NCI-H748 (cell line): ENCODE results near the gene ZNF786.
"Not testable (repeated sequence)": the region's sequence is repeated elsewhere in the genome, so short reads cannot be mapped to it uniquely, and the experiment has no call there.

ENCODE experiments used
- DNase-seq: peaks from one replicate; lab custom pipeline; 2025; ENCODE audit not compliant: unreplicated experiment; lab: John Stamatoyannopoulos, UW

ZNF786 gene

DNA sequence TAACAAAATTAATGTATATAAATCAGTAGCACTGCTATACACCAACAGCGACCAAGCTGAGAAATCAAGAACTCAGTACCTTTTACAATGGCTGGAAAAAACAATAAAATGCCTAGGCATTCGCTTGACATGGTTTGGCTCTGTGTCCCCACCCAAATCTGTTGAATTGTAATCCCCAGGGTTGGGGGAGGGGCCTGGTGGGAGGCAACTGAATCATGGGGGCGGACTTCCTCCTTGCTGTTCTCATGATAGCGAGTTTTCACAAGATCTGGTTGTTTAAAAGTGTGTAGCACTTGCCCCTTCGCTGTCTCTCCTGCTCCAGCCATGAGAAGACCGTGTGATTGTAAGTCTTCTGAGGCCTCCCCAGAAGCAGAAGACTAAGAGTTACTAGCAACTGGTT, 8.6 kb downstream of the ZNF786 start:
- no peak for DNase-seq

DNA sequence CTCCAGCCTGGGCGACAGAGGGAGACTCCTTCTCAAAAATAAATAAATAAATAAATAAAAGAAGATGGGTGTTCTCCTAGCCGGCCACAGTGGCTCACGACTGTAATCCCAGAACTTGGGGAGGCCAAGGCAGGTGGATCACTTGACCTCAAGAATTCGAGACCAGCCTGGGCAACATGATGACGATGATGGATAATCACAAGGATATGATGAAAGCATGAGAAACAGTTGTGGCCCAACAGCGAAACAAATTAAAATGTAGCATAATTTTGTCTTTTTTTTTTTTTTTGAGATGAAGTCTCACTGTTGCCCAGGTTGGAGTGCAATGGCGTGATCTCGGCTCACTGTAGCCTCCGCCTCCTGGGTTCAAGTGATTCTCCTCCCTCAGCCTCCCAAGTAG, 12.9 kb downstream of the ZNF786 start:
- no peak for DNase-seq

DNA sequence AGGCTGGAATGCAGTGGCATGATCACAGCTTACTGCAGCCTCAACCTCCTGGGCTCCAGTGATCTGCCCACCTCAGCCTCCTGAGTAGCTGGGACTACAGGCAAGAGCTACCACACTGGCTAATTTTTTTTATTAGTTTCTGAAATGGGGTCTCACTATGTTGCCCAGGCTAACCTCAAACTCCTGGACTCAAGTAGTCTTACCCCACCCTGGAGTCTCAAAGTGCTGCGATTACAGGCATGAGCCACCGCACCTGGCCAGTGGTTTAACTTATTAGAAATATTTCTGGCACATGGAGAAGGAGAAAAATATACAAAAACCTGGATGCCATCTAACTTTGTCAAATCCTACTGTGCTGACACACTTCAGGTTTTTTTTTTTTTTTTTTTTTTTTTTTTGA, 15.2 kb downstream of the ZNF786 start:
- DNase-seq = no peak

DNA sequence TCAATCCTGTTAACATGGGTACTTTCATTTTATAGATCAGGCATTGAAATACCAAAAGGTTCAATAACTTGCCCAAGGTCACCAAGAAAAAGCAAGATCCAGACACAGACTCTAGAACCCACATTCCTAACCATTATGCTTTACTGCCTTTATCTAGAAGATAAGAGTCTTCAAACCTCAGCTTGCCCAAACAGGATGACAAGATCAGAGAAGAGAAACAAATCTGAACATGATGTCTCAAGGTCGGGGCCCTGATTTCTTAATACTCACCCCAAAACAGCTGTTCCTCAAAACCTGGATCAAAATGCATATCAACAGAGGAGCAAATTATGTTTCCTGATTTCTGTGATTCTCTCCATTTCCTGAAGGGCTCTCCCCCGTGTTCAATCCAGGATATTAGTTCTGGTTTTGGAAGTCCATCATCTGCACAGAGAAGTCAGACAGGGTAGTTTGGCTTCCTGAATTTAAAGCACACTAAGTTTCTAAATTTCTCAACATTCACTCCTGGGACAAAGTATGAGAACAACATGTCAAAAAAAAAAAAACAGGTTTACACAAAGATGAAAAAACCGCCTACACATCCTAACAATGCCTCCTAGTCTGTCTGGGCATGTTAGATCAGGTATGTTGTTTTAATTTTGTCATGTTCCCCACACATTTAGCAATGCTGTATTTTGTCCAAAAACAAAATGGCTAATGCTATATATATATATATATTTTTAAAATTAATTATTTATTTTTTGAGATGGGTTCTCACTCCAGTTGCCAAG, 16.2 kb downstream of the ZNF786 start:
- no peak for DNase-seq

DNA sequence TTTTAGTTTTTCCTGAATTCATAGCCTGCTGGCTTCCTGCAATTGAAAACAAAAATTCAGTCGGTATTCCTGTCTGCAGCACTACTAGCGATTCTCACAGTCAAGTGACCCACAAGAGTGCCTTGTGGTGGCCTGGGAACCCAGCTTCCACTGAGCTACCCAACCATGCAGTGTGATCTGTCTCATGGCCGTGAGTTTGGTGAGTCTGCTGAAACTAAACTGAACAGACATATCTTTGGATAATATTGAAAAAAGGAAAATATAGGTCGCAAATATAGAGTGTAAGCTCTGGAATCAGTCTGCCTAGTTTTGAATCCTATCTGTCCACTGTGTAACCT, 18.1 kb downstream of the ZNF786 start:
- no peak for DNase-seq

DNA sequence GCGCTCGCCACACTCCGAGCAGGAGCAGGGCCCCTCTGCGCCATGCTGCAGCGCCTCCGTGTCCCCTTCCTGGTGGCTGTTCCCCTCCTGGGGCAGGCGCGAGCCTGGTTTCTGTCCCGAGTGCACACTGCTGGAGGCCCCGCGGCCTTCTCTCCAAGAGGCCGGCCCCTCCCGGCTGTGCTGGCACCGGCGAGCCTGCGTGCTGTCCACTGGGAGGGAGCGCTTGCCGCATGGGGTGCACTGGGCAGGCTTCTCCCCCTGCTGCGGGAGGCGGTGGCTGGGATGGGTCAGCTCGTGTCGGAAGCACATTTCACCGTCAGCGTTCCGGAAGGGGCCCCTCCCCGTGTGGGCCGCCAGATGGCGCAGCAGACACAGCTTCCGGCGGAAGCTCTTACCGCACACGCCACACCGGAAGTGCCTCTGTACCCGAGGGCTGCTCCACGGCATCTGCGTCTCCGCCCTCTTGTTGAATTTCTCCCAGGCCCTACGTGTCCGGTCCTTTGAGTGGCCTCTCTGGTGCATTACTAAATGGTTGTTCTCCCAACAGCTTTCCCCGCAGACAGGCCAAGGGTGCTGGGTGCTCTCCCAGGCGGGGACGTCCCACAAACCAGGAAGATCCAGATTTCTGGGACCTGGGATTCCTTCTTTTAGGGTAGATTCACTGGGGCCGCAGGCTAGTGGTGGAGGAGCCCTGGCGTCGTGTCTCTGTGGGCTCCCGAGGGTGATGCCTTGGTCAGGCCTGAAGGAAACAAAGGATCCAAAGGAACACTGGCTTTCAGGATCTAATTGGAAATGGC, 18.7 kb downstream of the ZNF786 start:
- no peak for DNase-seq

DNA sequence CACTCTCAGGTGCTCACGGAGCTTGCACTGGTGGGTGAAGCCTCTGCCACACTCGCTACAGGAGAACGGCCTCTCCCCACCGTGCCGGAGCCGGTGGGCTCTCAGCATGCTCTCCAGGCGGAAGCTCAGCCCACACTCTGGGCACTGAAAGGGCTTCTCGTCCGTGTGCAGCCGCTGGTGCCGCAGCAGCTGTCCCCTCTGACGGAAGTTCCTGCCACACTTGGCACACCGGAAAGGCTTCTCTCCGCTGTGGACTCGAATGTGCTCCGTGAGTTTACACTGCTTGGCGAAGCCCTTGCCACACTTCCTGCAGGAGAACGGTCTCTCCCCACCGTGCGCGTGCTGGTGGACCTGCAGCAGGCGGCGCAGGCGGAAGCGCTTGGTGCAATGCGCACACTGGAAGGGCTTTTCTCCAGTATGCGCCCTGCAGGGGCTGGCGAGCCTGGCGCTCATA, 19.3 kb downstream of the ZNF786 start:
- no peak for DNase-seq

DNA sequence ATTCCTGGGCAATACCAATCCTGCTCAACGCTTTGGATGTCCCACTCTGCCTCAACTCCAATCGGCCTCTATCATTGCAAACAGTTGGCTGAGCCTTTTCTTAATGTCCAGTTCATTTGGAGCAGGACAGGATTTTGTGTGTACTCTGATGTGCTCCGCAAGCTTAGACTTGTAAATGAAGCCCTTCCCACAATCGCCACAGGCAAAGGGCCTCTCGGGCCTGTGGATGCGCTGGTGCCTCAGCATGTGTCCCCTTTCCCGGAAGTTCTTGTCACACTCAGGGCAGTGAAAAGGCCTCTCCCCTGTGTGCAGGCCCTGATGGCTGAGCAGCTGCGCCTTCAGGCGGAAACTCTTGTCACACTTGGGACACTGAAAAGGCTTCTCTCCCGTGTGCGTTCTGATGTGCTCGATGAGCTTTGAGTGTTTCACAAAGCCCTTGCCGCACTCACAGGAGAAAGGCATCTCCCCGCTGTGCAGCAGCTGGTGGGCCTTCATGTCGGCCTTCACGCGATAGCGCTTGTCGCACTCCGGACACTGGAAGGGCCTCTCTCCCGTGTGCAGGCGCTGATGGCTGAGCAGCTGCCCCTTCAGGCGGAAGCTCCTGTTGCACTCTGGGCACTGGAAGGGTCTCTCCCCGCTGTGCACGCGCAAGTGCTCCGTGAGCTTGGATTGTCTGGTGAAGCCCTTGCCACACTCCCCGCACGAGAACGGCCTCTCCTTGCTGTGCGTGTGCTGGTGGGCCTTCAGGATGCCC, 20.0 kb downstream of the ZNF786 start:
- no peak for DNase-seq

DNA sequence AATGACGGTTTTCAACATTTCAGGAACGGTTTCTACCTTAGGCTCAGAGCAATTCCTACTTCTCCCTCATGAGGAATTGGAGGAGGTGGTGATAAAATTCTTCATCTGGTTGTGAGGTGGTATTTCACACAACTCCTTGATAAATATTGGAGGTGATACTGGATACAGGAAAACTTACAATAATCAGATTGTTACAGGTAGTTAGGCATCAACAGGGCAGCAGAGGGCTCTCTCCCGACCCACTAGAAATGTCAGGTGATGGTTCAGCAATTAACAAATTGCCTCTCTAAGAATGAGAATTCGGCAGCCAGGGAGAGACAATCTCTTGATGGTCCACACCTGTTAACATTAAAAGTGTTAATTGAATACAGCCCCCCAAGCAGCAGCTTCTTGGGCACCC, 22.6 kb downstream of the ZNF786 start:
- DNase-seq = peak; percentile 15

DNA sequence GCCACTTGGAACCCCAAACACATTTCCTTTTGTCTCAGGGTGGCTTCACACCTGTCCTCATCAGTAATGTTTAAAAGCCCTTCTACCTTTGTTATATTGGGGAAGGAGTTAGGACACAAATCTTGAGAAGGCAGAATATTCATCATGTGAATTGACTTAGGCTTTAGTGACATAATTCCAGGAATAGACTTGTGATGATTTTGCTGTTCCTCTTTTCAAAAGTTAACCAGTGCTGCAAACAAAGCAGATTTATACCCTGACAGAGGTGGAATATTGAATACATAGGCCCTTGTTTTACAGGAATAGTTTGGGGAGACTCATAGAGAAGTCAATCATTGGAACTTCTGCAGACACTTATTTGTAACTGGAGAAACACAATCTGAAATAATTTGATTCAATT, 27.0 kb downstream of the ZNF786 start:
- DNase-seq = no peak

DNA sequence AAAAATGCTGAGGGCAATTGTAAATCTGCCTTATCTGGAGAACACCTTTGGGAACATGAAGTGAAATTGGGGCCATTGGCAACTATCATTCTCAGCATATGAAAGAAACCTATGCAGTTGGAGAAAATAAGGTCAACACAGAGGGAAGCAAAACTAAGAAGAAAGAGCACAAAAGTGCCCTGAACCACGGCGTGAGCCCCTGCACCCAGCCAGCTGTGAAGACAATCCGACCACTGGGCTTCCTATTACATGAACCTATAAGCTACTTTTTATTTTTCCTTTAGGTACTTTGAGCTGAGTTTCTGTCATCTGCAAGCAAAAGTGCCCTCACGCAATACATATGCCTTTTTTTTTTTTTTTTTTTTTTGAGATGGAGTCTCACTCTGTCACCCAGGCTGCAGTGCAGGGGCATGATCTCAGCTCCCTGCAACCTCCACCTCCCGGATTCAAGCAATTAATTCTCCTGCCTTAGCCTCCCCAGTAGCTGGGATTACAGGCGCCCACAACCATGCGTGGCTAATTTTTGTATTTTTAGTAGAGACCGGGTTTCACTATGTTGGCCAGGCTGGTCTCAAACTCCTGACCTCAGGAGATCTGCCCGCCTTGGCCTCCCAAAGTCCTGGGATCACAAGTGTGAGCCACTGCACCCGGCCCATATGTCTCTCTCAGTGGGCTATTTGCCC, 28.2 kb downstream of the ZNF786 start:
- not testable (repeated sequence) for DNase-seq

DNA sequence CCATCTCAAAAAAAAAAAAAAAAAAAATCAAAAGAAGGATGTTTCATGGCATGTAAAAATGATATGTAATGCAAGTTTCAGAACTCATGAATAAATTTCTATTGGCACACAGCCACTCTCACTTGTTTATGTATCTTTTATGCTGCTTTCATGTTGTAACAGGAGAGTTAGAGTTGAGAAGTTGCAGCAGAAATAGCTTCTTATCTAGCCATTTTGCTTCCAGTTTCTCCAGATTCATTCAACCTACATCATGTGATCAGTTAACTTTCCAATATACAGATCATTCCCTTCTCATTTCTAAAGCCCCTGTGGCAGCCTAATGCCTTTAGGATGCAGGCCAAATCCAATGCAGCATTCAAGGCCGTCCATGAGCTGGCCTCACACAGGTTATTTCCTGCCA, 30.4 kb downstream of the ZNF786 start:
- DNase-seq = no peak

DNA sequence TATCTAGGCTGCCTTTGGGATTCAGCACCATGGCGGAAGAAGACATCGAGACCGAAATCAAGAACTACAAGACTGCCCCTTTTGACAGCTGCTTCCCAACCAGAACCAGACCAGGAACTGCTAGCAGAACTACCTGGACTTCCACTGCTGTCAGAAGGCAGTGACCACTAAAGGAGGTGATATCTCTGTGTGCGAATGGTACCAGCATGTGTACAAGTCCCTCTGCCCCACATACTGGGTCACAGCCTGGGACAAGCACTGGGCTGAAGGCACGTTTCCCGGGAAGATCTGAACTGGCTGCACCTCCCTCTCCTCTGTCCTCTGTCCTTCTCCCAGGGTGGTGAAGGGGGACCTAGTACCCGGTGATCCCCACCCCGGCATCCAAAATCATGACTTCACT, 36.6 kb downstream of the ZNF786 start:
- no peak for DNase-seq

DNA sequence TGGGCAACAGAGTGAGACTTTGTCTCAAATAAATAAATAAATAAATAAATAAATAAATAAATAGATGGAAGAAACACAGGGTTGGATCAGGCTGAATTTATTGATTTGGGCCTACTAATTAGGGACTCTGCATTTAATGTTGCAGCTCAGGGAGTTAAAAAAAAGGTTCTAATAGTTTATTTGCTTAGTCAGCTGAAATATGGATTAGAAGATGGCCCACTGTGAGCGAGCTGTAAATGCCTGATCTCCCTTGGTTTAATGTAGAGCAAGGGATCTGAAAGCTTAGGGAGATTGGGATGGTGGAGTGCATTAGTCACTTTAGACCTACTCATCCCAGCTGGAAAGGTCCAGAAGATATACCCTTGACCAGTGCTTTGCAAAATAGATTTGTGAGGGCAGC, 37.1 kb downstream of the ZNF786 start:
- DNase-seq = no peak

DNA sequence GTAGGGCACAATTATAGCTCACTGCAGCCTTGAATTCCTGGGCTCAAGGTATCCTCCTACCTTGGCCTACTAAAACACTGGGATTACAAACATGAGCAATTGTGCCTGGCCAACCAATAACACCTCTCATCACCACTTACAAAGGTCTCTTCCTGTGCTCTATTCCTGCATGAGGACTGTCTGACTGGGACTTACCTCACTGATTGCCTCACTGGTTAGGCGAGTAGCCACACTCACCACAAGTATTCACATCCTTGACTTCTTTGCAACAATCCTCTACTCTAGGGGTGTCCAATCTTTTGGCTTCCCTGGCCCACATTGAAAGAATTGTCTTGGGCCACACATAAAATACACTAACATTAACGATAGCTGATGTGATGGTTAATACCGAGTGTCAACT, 39.6 kb downstream of the ZNF786 start:
- no peak for DNase-seq

DNA sequence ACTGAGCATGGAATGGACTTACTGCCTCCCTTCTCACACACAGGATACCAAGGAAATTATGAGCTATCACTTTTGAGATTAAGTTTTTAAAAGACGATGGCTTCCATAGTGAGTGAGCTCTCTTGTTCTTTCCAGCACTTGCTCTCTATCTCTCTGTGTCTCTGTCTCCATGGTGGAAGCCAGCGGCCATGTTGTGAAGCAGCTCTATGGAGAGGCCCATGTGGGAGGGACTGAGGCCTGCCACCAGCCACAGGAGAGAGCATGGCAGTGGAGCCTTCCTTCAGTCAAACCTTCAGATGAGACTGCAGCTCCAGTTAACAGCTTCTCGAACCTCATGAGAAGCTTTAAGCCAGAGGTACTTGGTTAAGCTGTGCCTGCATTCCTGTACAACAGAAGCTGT, 41.7 kb downstream of the ZNF786 start:
- no peak for DNase-seq

DNA sequence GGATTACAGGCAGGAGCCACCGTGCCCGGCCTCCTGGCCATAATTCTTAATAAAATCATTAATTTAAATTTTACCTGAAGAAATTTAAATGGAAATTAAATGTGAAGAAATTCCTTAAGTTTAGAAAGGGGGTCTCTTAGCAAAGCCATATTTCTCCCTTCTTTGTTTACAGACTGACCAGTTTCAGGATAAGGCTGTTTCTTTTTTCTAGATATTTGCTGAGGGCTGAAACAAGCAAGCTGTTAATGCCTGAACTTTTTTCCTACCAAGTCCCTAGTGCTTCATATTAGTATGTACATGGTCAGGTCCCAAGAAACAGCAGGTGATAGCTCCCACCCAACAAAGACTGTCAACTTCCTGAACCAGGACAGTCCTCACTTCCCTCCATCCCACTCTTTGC, 44.1 kb downstream of the ZNF786 start:
- no peak for DNase-seq

DNA sequence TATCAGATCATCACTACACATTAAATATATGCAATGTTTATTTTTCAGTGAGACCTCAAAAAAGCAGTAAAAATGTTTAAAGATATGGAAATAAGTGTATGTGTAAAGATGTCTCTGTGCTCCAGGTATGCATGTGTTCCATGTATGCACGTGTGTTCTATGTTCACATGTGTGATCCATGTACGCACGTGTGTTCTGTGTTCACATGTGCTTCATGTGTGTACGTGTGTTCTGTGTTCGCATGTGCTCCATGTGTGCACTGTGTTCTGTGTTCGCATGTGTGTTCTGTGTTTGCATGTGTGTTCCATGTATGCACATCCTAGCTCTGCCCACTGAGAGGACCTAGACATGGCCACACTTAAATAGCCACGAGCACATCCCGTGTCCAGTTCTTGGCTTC, 46.6 kb downstream of the ZNF786 start:
- no peak for DNase-seq

DNA sequence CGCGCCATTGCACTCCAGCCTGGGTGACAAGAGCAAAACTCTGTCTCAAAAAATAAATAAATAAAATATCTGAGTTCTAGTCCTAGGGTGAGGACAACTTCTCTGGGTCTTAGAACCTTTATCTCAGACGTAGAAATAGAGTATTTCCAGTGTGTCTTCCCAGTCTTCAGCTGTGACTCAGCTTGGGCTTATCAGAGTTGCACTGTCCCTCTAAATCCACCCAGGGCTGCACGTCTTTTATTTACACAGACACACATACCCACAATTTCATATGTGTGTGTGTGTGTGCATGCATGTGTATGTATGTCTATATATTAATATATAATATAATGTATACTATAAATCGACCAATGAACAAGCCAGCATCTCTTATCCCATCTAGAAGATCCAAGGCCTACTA, 49.2 kb downstream of the ZNF786 start:
- no peak for DNase-seq

DNA sequence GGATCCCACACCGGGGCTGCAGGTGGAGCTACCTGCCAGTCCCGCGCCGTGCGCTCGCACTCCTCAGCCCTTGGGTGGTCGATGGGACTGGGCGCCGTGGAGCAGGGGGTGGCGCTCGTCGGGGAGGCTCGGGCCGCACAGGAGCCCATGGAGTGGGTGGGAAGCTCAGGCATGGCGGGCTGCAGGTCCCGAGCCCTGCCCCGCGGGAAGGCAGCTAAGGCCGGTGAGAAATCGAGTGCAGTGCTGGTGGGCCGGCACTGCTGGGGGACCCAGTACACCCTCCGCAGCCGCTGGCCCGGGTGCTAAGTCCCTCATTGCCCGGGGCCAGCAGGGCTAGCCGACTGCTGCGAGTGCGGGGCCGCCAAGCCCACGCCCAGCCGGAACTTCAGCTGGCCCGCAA, 51.9 kb downstream of the ZNF786 start:
- not testable (repeated sequence) for DNase-seq

DNA sequence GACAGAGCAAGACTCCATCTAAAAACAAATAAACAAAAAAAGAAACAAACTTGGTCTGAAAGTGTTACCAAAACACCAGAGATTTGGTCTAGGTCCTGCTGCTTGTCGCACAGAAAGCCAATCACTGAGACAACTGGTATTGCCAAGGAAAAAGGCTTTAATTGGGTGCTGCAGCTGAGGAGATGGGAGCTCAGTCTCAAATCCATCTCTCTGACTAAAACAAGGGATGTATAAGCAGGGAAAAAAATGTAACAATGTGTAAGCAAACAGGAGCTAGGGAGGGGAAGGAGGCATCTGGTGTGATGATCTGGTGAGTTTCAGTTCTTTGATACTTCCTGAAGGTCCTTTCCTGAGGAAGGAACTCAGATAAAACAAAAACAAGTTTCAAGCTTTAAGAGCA, 53.8 kb downstream of the ZNF786 start:
- no peak for DNase-seq
